HL-60 (cell line): ENCODE results near the gene NUCB1.

Source experiments
- CTCF ChIP-seq: IDR thresholded peaks from one replicate; pipeline ENCODE4 v1.5.1; 2011; ENCODE audit warnings: low read length, control low read depth, inconsistent platforms; ENCODE audit not compliant: insufficient read depth
- GABPA ChIP-seq: IDR thresholded peaks from 2 replicates; pipeline ENCODE4 v1.6.1; 2012; ENCODE audit warnings: low read depth
- POLR2AphosphoS5 ChIP-seq: IDR thresholded peaks from 2 replicates; pipeline ENCODE4 v1.6.1; 2012; ENCODE audit warnings: low read depth

- TF ChIP-seq POLR2AphosphoS5 (no peak), GABPA (no peak), CTCF (no peak)
Measured at GRCh38 chr19:48921721-48922500, 21.8 kb downstream of the NUCB1 start.
